Hepatocyte (in vitro differentiated cells): Measurements from ENCODE around the gene TMEM47. TPM values are rescaled to one million over a fixed set of nuclear protein-coding genes. Genes with fewer than 3 reads are reported as not detected.

ENCODE experiments used
- DNase-seq: peaks from one replicate; pipeline ENCODE4 v3.0.0-alpha.2; 2016; ENCODE audit warnings: low spot score
- H2AFZ ChIP-seq: fragments of 200-600 bp; sonication (generic); 2 replicates; pipeline ENCODE4 v1.6.0; 2016; ENCODE audit warnings: antibody characterized with exemption, mild to moderate bottlenecking
- H3K27ac ChIP-seq: fragments of 200-600 bp; sonication (generic); 2 replicates; pipeline ENCODE4 v1.5.1; 2016; ENCODE audit warnings: mild to moderate bottlenecking
- H3K27me3 ChIP-seq: fragments of 200-600 bp; sonication (generic); 2 replicates; pipeline ENCODE4 v1.6.1; 2016
- H3K36me3 ChIP-seq: fragments of 200-600 bp; sonication (generic); replicated peaks from 2 replicates; pipeline ENCODE4 v1.5.1; 2016; ENCODE audit warnings: low read depth; ENCODE audit not compliant: insufficient read depth
- H3K4me1 ChIP-seq: fragments of 200-600 bp; sonication (generic); 2 replicates; pipeline ENCODE4 v1.5.1; 2016; ENCODE audit warnings: mild to moderate bottlenecking, moderate library complexity; ENCODE audit not compliant: insufficient read depth
- H3K4me2 ChIP-seq: fragments of 200-600 bp; sonication (generic); 2 replicates; pipeline ENCODE4 v1.6.0; 2016
- H3K4me3 ChIP-seq: fragments of 200-600 bp; sonication (generic); 2 replicates; pipeline ENCODE4 v1.5.1; 2016; ENCODE audit warnings: mild to moderate bottlenecking
- H3K79me2 ChIP-seq: fragments of 200-600 bp; sonication (generic); 2 replicates; pipeline ENCODE4 v1.6.0; 2017; ENCODE audit warnings: mild to moderate bottlenecking
- H3K9me2 ChIP-seq: fragments of 200-600 bp; sonication (generic); replicated peaks from 2 replicates; pipeline ENCODE4 v1.6.0; 2017; ENCODE audit warnings: mild to moderate bottlenecking; ENCODE audit not compliant: insufficient read depth
- H3K9me3 ChIP-seq: fragments of 200-600 bp; sonication (generic); 2 replicates; pipeline ENCODE4 v1.5.1; 2016; ENCODE audit warnings: low read depth, mild to moderate bottlenecking
- H4K20me1 ChIP-seq: fragments of 200-600 bp; sonication (generic); 2 replicates; pipeline ENCODE4 v1.6.0; 2016; ENCODE audit warnings: mild to moderate bottlenecking; ENCODE audit not compliant: insufficient read depth, poor library complexity, severe bottlenecking
- CTCF ChIP-seq: fragments of 200-600 bp; sonication (generic); IDR thresholded peaks from 2 replicates; pipeline ENCODE4 v1.5.1; 2016; ENCODE audit warnings: antibody characterized with exemption, mild to moderate bottlenecking; ENCODE audit not compliant: poor library complexity
- EZH2 ChIP-seq: fragments of 200-600 bp; sonication (generic); IDR thresholded peaks from 2 replicates; pipeline ENCODE4 v1.6.1; 2016; ENCODE audit warnings: antibody characterized with exemption, mild to moderate bottlenecking, borderline replicate concordance
- EZH2phosphoT487 ChIP-seq: fragments of 200-600 bp; sonication (generic); IDR thresholded peaks from one replicate; pipeline ENCODE4 v1.6.1; 2018; ENCODE audit warnings: antibody characterized with exemption, mild to moderate bottlenecking, low read depth, moderate library complexity; ENCODE audit not compliant: unreplicated experiment, severe bottlenecking
- WGBS: methylation state at CpG from one replicate; pipeline ENCODE4 v1.1.6; 2016; ENCODE audit warnings: low lambda C conversion rate; ENCODE audit errors: missing lambda C conversion rate; 5-methylcytosine and 5-hydroxymethylcytosine counted together
- polyA plus RNA-seq: library from polyadenylated mRNA; unstranded; fragments of >200 nt; fragmentation: Nextera tagmentation; extraction: Ambion mirVana; gene quantifications from 2 replicates; pipeline ENCODE4 v1.2.1, GENCODE V29; 2016
- total RNA-seq: library from RNA; depleted of rRNA; stranded (reverse); fragments of >200 nt; gene quantifications from 2 replicates; pipeline ENCODE4 v1.2.3, GENCODE V29; 2014

The TMEM47 gene
- total and polyA plus RNA-seq, 2 experiments from 2014 or later: 20.8 to 31.2 TPM

- no peaks in the 10 kb centered on the region for H3K79me2 ChIP-seq
- no peak overlapping the region for H2AFZ ChIP-seq
- H3K9me3 ChIP-seq: no peaks in the 10 kb centered on the region
- no peaks in the 10 kb centered on the region for H3K27me3 ChIP-seq
- no peak for DNase-seq
- no peak for TF ChIP-seq EZH2
- TF ChIP-seq EZH2phosphoT487: no peak
- TF ChIP-seq CTCF: no peak
- 61% methylated on average over 4 of the region's 4 CpGs for WGBS
- H3K27ac ChIP-seq: no peak overlapping the region
- H3K9me2 ChIP-seq: no peaks in the 10 kb centered on the region
- no peaks in the 10 kb centered on the region for H3K4me1 ChIP-seq
- H3K36me3 ChIP-seq: no peaks in the 10 kb centered on the region
- H3K4me3 ChIP-seq: no peak overlapping the region
- no peak overlapping the region for H3K4me2 ChIP-seq
- H4K20me1 ChIP-seq: no peaks in the 10 kb centered on the region
Measured at GRCh38 chrX:34586346-34586911, 70.7 kb downstream of the TMEM47 start.

DNA sequence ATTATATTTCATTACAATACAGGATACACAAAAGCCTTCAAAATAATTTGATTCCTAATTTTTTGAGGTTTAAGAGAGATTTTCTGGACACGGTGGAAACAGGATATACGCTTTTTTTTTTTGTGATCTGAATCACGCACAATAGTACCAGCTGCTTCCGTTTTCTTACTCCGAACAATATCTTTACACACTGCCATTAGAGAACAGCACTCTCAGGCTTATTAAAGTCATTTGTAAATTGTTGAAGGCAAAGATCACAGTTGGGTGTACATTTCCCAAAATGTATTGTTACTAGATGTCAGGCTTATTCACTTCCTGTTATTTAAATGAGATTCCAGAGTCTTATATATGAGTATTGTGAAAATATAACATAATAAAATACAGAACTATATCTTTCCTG, 71.5 kb downstream of the TMEM47 start:
- H3K79me2 ChIP-seq: no peaks in the 10 kb centered on the region
- no peak overlapping the region for H3K27ac ChIP-seq
- H3K27me3 ChIP-seq: no peaks in the 10 kb centered on the region
- no peak overlapping the region for H3K4me3 ChIP-seq
- peak overlapping the region; percentile 42 for H3K4me2 ChIP-seq
- no peaks in the 10 kb centered on the region for H3K4me1 ChIP-seq
- TF ChIP-seq EZH2 (no peak), CTCF (no peak), EZH2phosphoT487 (no peak)
- no peak for DNase-seq
- no peak overlapping the region for H2AFZ ChIP-seq
- WGBS: 71% methylated on average over 5 of the region's 5 CpGs
- H3K9me3 ChIP-seq: no peaks in the 10 kb centered on the region
- no peaks in the 10 kb centered on the region for H3K36me3 ChIP-seq
- no peaks in the 10 kb centered on the region for H3K9me2 ChIP-seq
- no peaks in the 10 kb centered on the region for H4K20me1 ChIP-seq

DNA sequence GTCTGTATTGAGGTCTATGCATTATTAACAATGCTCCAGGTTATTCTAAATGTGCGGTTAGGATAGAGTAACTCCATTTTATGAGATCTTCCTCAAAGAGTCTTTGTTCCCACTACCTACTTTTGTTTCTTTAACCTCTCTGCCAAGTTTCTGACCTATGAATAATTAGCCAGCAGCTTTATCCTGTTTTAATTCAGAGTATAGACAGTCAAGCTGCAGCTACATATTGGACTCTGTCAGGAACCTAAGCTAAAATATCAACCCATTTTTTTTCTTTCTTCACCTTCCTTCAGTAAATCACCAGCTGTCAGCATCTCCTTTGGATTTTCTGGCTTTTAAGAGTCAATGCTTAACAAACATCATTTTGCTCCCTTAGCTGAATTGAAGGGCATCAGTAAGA, 72.3 kb downstream of the TMEM47 start:
- no peak overlapping the region for H3K4me3 ChIP-seq
- no peak overlapping the region for H3K4me2 ChIP-seq
- H3K9me2 ChIP-seq: no peaks in the 10 kb centered on the region
- H3K27ac ChIP-seq: no peak overlapping the region
- H3K27me3 ChIP-seq: no peaks in the 10 kb centered on the region
- no peaks in the 10 kb centered on the region for H3K79me2 ChIP-seq
- no peak for TF ChIP-seq EZH2
- TF ChIP-seq EZH2phosphoT487: no peak
- TF ChIP-seq CTCF: no peak
- no peaks in the 10 kb centered on the region for H3K9me3 ChIP-seq
- H4K20me1 ChIP-seq: no peaks in the 10 kb centered on the region
- no peaks in the 10 kb centered on the region for H3K4me1 ChIP-seq
- 86% methylated on average over 1 of the region's 1 CpG for WGBS
- no peak overlapping the region for H2AFZ ChIP-seq
- no peak for DNase-seq
- no peaks in the 10 kb centered on the region for H3K36me3 ChIP-seq

DNA sequence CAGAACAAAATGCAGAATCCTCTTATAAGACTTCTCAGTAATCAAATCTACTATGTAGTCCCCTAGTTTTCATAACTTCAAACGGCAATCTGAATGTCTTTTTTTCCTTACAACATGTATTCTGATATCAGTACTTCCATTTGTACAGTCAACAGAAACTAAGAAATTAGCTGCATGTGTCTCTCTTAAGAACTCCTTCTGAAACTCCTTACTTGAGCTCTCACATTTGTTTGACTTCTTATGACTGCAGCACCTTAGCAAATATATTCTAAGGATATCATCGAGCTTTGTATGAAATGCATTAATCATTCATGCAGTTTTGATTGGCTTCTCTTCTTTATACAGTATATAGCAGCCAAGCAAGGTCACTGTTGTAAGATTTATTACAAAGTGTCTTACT, 77.0 kb downstream of the TMEM47 start:
- Histone ChIP-seq H3K36me3 (no peaks in the 10 kb centered on the region), H3K79me2 (no peaks in the 10 kb centered on the region), H3K27ac (no peak overlapping the region), H3K27me3 (no peaks in the 10 kb centered on the region), H2AFZ (no peak overlapping the region), H4K20me1 (no peaks in the 10 kb centered on the region), H3K4me2 (no peak overlapping the region), H3K9me3 (no peaks in the 10 kb centered on the region), H3K9me2 (no peaks in the 10 kb centered on the region), H3K4me1 (no peaks in the 10 kb centered on the region), H3K4me3 (no peak overlapping the region)
- WGBS: 78% methylated on average over 2 of the region's 2 CpGs
- TF ChIP-seq EZH2 (no peak), CTCF (no peak)
- DNase-seq: no peak
